D721Med (cell line): ENCODE data around the gene KCNG1.

Source experiments
- DNase-seq: peaks from one replicate; pipeline ENCODE4 v3.0.0; 2011; ENCODE audit warnings: low spot score; ENCODE audit not compliant: insufficient read length
- FAIRE-seq: peaks from 2 replicates; lab custom pipeline; 2011; peaks lifted over from hg19 to GRCh38; lab: Jason Lieb, UNC
- TF ChIP-seq, protein P1 (sequence below): IDR thresholded peaks from 2 replicates; pipeline ENCODE4 v1.5.1; 2012; ENCODE audit warnings: mild to moderate bottlenecking, control low read depth; ENCODE audit not compliant: insufficient read depth; ENCODE audit errors: missing control alignments

The KCNG1 gene

DNA sequence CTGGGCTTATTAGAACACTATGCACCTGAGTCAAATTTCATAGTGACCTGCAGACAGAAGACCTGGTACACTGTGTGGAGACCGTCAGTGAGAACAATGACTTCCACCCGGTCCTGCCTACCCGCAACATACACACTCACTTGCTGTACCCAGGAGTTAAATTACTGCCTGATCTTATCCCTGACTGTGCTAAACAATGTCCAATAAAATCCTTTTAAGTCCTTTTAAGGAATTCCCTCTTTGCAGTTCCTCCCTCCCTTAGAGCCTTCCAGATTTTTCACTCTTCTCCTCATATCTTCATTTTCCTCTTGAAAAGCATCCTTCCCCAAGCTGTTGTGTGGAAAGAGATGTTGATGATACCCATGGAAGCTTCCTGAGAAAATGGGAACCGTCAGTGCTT lies 3.4 kb upstream of the KCNG1 start:
- no peak for FAIRE-seq
- DNase-seq, result no peak
- TF ChIP-seq, protein P1, sequence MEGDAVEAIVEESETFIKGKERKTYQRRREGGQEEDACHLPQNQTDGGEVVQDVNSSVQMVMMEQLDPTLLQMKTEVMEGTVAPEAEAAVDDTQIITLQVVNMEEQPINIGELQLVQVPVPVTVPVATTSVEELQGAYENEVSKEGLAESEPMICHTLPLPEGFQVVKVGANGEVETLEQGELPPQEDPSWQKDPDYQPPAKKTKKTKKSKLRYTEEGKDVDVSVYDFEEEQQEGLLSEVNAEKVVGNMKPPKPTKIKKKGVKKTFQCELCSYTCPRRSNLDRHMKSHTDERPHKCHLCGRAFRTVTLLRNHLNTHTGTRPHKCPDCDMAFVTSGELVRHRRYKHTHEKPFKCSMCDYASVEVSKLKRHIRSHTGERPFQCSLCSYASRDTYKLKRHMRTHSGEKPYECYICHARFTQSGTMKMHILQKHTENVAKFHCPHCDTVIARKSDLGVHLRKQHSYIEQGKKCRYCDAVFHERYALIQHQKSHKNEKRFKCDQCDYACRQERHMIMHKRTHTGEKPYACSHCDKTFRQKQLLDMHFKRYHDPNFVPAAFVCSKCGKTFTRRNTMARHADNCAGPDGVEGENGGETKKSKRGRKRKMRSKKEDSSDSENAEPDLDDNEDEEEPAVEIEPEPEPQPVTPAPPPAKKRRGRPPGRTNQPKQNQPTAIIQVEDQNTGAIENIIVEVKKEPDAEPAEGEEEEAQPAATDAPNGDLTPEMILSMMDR, result no peak

DNA sequence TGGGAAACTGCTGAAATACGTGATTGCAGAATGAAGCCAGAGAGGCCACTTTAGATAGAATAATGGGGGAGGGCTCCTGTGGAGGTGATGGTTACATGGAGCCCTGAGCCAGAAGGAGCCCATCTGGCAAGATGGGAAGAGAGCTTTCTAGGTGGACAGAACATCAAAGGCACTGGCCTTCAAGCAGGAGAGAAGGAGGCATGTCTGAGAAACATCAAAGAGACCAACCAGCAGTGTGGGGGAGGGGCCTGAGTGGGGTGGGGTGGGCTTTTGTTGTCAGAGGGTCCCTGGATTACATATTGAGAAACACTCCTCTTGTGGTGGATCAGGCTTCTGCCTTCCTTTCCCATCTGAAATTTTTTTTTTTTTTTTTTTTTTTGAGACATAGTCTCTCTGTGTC lies 1.9 kb upstream of the KCNG1 start:
- TF ChIP-seq, protein P1, result no peak
- FAIRE-seq (no peak), DNase-seq (no peak)

DNA sequence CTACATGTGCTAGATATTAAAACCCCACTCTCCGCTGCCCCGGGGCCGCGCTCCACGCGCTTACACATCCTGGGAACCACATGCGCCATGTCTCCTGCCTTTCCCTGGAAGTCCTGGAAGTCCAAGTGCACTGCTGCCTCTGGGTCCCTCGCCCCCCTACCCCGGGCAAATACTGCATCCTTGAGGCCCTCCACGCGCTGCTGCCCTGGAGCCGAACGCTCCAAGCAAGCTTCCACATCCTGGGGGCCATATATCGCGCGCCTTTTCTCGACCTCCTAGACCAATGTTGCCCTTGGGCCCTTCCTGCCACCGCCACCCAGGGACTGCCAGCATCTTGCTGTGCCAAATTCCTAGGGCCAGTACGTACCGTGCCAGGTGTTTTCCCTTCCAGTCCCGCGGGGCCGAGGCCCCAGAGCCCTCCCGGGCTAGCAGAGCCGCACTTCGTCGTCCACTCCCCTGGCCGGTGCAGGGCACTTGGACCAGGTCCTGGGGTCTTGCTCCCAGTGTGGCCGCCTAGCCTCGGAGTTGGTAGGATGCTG lies 779 bp upstream of the KCNG1 start:
- FAIRE-seq (no peak), DNase-seq (no peak)
- TF ChIP-seq, protein P1, result no peak

DNA sequence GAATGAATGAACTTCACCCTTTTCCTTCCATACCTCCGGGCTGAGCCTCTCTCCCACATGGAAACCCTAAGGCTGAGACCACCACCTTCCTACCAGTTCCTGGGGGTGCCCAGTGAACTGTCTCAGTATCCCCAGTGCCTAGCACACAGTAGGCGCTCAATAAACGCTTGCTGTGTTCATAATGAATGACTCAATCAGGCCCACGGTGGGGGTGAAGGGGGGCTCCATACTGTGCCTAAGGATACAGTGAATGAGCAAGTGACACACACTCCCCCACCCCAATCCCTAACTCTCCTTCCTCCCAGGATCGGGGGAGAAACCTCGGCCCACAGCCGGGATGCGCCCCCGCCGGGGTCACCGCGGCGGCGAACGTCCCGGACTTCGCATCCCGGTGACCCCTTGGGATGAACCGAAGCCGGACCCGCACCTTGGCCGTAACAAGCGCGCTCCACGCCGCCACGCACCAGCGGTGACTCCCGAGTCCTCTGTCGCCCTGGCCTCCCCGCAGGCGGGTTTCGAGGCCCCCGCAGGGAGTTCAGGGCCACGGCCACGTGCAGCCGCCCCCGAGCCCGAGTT lies 592 bp downstream of the KCNG1 start:
- FAIRE-seq (no peak), DNase-seq (no peak)
- TF ChIP-seq, protein P1, result no peak

DNA sequence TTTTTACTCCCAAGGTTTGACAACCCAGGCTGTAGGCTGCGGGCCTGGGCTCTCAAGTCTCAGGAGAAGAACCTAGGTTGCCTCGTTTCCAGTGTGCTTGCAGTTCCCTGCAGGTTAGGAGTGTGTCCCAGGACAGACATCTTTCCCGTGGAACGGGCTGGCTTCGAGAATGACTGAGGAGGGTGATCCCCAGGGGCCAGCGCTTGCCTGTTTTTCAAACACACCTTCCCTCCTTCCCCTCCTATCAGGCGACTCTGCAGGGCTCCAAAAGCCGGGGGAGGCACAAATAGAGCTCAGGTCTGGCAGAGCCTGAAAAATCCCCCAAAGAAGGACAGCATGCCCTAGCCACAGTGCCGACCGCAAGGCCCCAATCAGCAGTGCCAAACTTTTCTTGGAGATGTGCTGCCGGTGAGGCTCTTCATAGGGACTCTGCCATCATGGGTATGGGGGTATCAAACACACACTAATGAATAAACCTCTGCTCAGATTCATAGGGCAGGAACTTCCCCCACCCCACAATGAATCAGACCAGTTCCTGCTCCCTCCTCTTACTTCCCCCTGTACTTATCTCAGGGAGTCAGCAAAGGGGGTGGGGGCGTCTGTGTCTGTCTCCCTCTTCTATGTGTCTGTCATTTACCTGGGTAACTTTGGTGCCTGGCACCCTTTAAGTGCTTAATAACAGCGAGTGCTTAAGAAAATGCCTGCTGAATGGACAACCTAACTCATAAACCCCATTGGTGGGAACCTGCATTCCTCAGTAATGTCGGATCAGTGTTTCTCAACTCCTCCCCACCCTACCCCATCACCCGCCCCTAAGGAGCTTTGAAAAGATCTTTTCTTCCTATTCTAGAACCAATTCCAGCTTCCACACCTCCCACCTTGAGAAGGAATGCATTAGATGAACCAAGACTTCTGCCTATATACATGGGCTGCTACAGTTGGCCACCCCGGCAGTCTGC lies 1.6 kb downstream of the KCNG1 start:
- FAIRE-seq (no peak), DNase-seq (no peak)
- TF ChIP-seq, protein P1, result no peak

DNA sequence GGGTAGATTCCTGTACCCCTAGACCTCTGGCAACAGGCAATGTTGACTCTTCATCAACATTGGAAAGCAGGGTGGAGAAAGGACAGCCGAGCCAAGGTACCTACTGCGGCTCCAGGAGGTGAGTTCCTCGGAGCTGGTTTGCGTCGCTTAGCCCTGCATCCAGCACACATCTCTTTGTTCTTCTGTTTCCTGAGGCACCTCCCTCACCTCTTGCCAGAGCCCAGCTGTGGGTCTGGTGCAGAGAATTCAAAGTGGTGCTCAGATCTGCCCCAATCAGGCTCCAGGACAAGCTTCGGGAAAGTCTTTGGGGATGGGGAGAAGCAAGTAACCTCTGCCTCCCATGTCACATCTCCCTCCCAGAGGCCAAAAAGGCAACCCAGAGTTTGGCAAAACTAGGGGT lies 2.2 kb downstream of the KCNG1 start:
- no peak for DNase-seq
- TF ChIP-seq, protein P1, result no peak
- no peak for FAIRE-seq
